Endothelial cell of hepatic sinusoid (primary cell): ENCODE measurements around the gene CD3D.
"Not testable (repeated sequence)": the region's sequence is repeated elsewhere in the genome, so short reads cannot be mapped to it uniquely, and the experiment has no call there.

Experiments
- in situ Hi-C: cut with HindIII; loops from 2 replicates; pipeline ENCODE4 v1.10.0; 2017; ENCODE audit warnings: low sequenced_read_pairs

Gene CD3D

GRCh38 chr11:118340449-118340848 lies 2.1 kb downstream of the CD3D start:
- in situ Hi-C loops = no loop called here

GRCh38 chr11:118339281-118339961 lies 3.1 kb downstream of the CD3D start:
- in situ Hi-C loops = no loop called here

- in situ Hi-C loops = no loop called here
Observed at GRCh38 chr11:118338637-118339061, 3.9 kb downstream of the CD3D start.

GRCh38 chr11:118334745-118335144 lies 7.8 kb downstream of the CD3D start:
- in situ Hi-C loops = no loop called here

- in situ Hi-C loops = no loop called here
Observed at GRCh38 chr11:118328745-118329144, 13.8 kb downstream of the CD3D start.

GRCh38 chr11:118325283-118325682 lies 17.2 kb downstream of the CD3D start:
- in situ Hi-C loops = no loop called here

GRCh38 chr11:118322721-118323120 lies 19.8 kb downstream of the CD3D start:
- in situ Hi-C loops = no loop called here

- in situ Hi-C loops = no loop called here
Observed at GRCh38 chr11:118321386-118322082, 21.0 kb downstream of the CD3D start.

GRCh38 chr11:118320515-118320914 lies 22.0 kb downstream of the CD3D start:
- in situ Hi-C loops = no loop called here

- in situ Hi-C loops = no loop called here
Observed at GRCh38 chr11:118319337-118319707, 23.2 kb downstream of the CD3D start.

- in situ Hi-C loops = no loop called here
Observed at GRCh38 chr11:118318581-118319336, 23.7 kb downstream of the CD3D start.

- in situ Hi-C loops = no loop called here
Observed at GRCh38 chr11:118318124-118318523, 24.4 kb downstream of the CD3D start.

GRCh38 chr11:118314988-118315411 lies 27.5 kb downstream of the CD3D start:
- in situ Hi-C loops = loop anchor here (5.0 kb wide), 1 partner anchor 67 kb away; no protein-coding TSS in a partner anchor

GRCh38 chr11:118313242-118313641 lies 29.3 kb downstream of the CD3D start:
- in situ Hi-C loops = loop anchor here (5.0 kb wide), 1 partner anchor 69 kb away; no protein-coding TSS in a partner anchor

GRCh38 chr11:118312328-118312727 lies 30.2 kb downstream of the CD3D start:
- in situ Hi-C loops = loop anchor here (5.0 kb wide), 1 partner anchor 70 kb away; no protein-coding TSS in a partner anchor

GRCh38 chr11:118311518-118311917 lies 31.0 kb downstream of the CD3D start:
- in situ Hi-C loops = loop anchor here (5.0 kb wide), 1 partner anchor 71 kb away; no protein-coding TSS in a partner anchor

- in situ Hi-C loops = loop anchor here (5.0 kb wide), 1 partner anchor 71 kb away; no protein-coding TSS in a partner anchor
Observed at GRCh38 chr11:118310781-118311485, 31.6 kb downstream of the CD3D start.

GRCh38 chr11:118310271-118310670 lies 32.2 kb downstream of the CD3D start:
- in situ Hi-C loops = loop anchor here (5.0 kb wide), 1 partner anchor 72 kb away; no protein-coding TSS in a partner anchor

GRCh38 chr11:118308995-118309528 lies 33.4 kb downstream of the CD3D start:
- in situ Hi-C loops = not testable (repeated sequence)

GRCh38 chr11:118306556-118306955 lies 35.9 kb downstream of the CD3D start:
- in situ Hi-C loops = no loop called here
